WTC11 (cell line): ENCODE data around the gene RABEP2.

ENCODE experiments used
- ATF1 ChIP-seq: sonication (generic); formaldehyde crosslinking; IDR thresholded peaks from 2 replicates; pipeline ENCODE4 v1.8.1; 2023; ENCODE audit warnings: mild to moderate bottlenecking, moderate library complexity, missing genetic modification reagents
- CREM ChIP-seq: sonication (generic); formaldehyde crosslinking; IDR thresholded peaks from 2 replicates; pipeline ENCODE4 v1.8.1; 2022; ENCODE audit warnings: mild to moderate bottlenecking, missing genetic modification reagents, moderate library complexity
- ELF4 ChIP-seq: sonication (generic); formaldehyde crosslinking; IDR thresholded peaks from 2 replicates; pipeline ENCODE4 v1.8.1; 2022; ENCODE audit warnings: low read depth, mild to moderate bottlenecking, moderate library complexity, missing genetic modification reagents
- ETV6 ChIP-seq: sonication (generic); formaldehyde crosslinking; IDR thresholded peaks from 2 replicates; pipeline ENCODE4 v1.8.1; 2022; ENCODE audit warnings: mild to moderate bottlenecking, missing genetic modification reagents
- JUN ChIP-seq: sonication (generic); formaldehyde crosslinking; IDR thresholded peaks from 2 replicates; pipeline ENCODE4 v1.8.0; 2023; ENCODE audit warnings: mild to moderate bottlenecking, missing genetic modification reagents
- RELA ChIP-seq: sonication (generic); formaldehyde crosslinking; IDR thresholded peaks from 2 replicates; pipeline ENCODE4 v1.8.1; 2022; ENCODE audit warnings: missing genetic modification reagents, mild to moderate bottlenecking, borderline replicate concordance
- TF ChIP-seq, protein P1 (sequence below): fragments of 200-600 bp; IDR thresholded peaks from 2 replicates; pipeline ENCODE4 v1.8.0; 2022; ENCODE audit warnings: antibody characterized with exemption
- TF ChIP-seq, protein P2 (sequence below): sonication (generic); formaldehyde crosslinking; conservative IDR thresholded peaks from 2 replicates; pipeline ENCODE4 v1.8.1; 2022; ENCODE audit warnings: mild to moderate bottlenecking, missing genetic modification reagents
- TF ChIP-seq, protein P3 (sequence below): sonication (generic); formaldehyde crosslinking; IDR thresholded peaks from 2 replicates; pipeline ENCODE4 v1.8.1; 2023; ENCODE audit warnings: mild to moderate bottlenecking, missing genetic modification reagents
- TF ChIP-seq, protein P4 (sequence below): sonication (generic); formaldehyde crosslinking; IDR thresholded peaks from 2 replicates; pipeline ENCODE4 v1.8.0; 2022; ENCODE audit warnings: mild to moderate bottlenecking, missing genetic modification reagents
- TF ChIP-seq, protein P5 (sequence below): sonication (generic); formaldehyde crosslinking; IDR thresholded peaks from 2 replicates; pipeline ENCODE4 v1.8.0; 2022; ENCODE audit warnings: mild to moderate bottlenecking, missing genetic modification reagents
- TF ChIP-seq, protein P6 (sequence below): sonication (generic); formaldehyde crosslinking; IDR thresholded peaks from 2 replicates; pipeline ENCODE4 v1.8.1; 2022; ENCODE audit warnings: low read depth, missing genetic modification reagents, borderline replicate concordance

DNA sequence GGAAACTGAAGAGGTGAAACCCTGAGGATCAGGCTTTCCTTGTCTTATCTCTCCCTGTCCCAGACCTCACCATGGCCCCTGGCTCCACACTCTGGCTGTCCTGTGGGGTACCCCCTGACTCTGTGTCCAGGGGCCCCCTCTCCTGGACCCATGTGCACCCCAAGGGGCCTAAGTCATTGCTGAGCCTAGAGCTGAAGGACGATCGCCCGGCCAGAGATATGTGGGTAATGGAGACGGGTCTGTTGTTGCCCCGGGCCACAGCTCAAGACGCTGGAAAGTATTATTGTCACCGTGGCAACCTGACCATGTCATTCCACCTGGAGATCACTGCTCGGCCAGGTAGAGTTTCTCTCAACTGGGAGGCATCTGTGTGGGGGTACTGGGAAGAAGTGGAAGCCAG, 8.1 kb upstream of the RABEP2 start:
- TF ChIP-seq JUN (no peak), ETV6 (CRISPR knock-in tag) (no peak), CREM (no peak), ATF1 (CRISPR knock-in tag) (no peak), RELA (CRISPR knock-in tag) (no peak), ELF4 (no peak)
- TF ChIP-seq, protein P1, sequence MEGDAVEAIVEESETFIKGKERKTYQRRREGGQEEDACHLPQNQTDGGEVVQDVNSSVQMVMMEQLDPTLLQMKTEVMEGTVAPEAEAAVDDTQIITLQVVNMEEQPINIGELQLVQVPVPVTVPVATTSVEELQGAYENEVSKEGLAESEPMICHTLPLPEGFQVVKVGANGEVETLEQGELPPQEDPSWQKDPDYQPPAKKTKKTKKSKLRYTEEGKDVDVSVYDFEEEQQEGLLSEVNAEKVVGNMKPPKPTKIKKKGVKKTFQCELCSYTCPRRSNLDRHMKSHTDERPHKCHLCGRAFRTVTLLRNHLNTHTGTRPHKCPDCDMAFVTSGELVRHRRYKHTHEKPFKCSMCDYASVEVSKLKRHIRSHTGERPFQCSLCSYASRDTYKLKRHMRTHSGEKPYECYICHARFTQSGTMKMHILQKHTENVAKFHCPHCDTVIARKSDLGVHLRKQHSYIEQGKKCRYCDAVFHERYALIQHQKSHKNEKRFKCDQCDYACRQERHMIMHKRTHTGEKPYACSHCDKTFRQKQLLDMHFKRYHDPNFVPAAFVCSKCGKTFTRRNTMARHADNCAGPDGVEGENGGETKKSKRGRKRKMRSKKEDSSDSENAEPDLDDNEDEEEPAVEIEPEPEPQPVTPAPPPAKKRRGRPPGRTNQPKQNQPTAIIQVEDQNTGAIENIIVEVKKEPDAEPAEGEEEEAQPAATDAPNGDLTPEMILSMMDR, result no peak
- TF ChIP-seq, protein P2, sequence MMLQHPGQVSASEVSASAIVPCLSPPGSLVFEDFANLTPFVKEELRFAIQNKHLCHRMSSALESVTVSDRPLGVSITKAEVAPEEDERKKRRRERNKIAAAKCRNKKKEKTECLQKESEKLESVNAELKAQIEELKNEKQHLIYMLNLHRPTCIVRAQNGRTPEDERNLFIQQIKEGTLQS (CRISPR knock-in tag), result no peak
- TF ChIP-seq, protein P3, sequence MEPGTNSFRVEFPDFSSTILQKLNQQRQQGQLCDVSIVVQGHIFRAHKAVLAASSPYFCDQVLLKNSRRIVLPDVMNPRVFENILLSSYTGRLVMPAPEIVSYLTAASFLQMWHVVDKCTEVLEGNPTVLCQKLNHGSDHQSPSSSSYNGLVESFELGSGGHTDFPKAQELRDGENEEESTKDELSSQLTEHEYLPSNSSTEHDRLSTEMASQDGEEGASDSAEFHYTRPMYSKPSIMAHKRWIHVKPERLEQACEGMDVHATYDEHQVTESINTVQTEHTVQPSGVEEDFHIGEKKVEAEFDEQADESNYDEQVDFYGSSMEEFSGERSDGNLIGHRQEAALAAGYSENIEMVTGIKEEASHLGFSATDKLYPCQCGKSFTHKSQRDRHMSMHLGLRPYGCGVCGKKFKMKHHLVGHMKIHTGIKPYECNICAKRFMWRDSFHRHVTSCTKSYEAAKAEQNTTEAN (CRISPR knock-in tag), result no peak
- TF ChIP-seq, protein P4, sequence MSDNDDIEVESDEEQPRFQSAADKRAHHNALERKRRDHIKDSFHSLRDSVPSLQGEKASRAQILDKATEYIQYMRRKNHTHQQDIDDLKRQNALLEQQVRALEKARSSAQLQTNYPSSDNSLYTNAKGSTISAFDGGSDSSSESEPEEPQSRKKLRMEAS, result no peak
- TF ChIP-seq, protein P5, sequence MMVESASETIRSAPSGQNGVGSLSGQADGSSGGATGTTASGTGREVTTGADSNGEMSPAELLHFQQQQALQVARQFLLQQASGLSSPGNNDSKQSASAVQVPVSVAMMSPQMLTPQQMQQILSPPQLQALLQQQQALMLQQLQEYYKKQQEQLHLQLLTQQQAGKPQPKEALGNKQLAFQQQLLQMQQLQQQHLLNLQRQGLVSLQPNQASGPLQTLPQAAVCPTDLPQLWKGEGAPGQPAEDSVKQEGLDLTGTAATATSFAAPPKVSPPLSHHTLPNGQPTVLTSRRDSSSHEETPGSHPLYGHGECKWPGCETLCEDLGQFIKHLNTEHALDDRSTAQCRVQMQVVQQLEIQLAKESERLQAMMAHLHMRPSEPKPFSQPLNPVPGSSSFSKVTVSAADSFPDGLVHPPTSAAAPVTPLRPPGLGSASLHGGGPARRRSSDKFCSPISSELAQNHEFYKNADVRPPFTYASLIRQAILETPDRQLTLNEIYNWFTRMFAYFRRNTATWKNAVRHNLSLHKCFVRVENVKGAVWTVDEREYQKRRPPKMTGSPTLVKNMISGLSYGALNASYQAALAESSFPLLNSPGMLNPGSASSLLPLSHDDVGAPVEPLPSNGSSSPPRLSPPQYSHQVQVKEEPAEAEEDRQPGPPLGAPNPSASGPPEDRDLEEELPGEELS (CRISPR knock-in tag), result no peak
- TF ChIP-seq, protein P6, sequence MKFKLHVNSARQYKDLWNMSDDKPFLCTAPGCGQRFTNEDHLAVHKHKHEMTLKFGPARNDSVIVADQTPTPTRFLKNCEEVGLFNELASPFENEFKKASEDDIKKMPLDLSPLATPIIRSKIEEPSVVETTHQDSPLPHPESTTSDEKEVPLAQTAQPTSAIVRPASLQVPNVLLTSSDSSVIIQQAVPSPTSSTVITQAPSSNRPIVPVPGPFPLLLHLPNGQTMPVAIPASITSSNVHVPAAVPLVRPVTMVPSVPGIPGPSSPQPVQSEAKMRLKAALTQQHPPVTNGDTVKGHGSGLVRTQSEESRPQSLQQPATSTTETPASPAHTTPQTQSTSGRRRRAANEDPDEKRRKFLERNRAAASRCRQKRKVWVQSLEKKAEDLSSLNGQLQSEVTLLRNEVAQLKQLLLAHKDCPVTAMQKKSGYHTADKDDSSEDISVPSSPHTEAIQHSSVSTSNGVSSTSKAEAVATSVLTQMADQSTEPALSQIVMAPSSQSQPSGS (CRISPR knock-in tag), result no peak
